HepG2 (cell line): ENCODE data around the gene CRTAC1. TPM values are rescaled to one million over a fixed set of nuclear protein-coding genes. Genes with fewer than 3 reads are reported as not detected.

Experiments used
- ATAC-seq: fragments of 200-7000 bp; cut with Tn5 transposase; 3 replicates; pipeline ENCODE4 v1.9.1; 2020; ENCODE audit warnings: mild to moderate bottlenecking, moderate library complexity
- BruUV-seq: library from RNA; stranded (reverse); fragments of 400-500 nt; replicated peaks from 2 replicates; lab custom pipeline; 2021; lab: Mats Ljungman, UMichigan
- CTCF ChIA-PET: fragments of 300-600 bp; formaldehyde crosslinking; extraction: SDS; loops from one replicate; lab custom pipeline; 2021; ENCODE audit warnings: low total read pairs, inconsistent platforms, low intra/inter-chr PET ratio; lab: Yijun Ruan, JAX
- POLR2A ChIA-PET: fragments of 350-600 bp; sonication (Branson Sonifier 250); formaldehyde crosslinking; loops from one replicate; lab custom pipeline; 2020; ENCODE audit warnings: antibody characterized with exemption, inconsistent platforms; lab: Yijun Ruan, JAX
- DNase-seq: peaks from one replicate; pipeline ENCODE4 v3.0.0-alpha.2; 2015; ENCODE audit warnings: low spot score
- FAIRE-seq: peaks from 3 replicates; lab custom pipeline; 2011; peaks lifted over from hg19 to GRCh38; lab: Jason Lieb, UNC
- H2AFZ ChIP-seq: one replicate; pipeline ENCODE4 v1.6.1; 2011; ENCODE audit warnings: low read length, inconsistent platforms
- H3K27ac ChIP-seq: fragments of 300-600 bp; 3 replicates; pipeline ENCODE4 v1.8.0; 2011; ENCODE audit warnings: mixed run types, mild to moderate bottlenecking, mixed read lengths, low read length, inconsistent platforms; ENCODE audit not compliant: insufficient read depth; ENCODE audit errors: extremely low read length
- H3K27me3 ChIP-seq, 2 experiments: fragments of 200-600 bp in 1 of 2; 2 replicates in 1 of 2; 3 replicates in 1 of 2; pipeline versions ENCODE4 v1.6.0 to v1.8.0; 2011; ENCODE audit warnings: low read length in 2 of 2, mild to moderate bottlenecking in 2 of 2, moderate library complexity in 2 of 2, inconsistent platforms in 1 of 2; ENCODE audit not compliant: insufficient read depth in 2 of 2, control insufficient read depth in 1 of 2
- H3K36me3 ChIP-seq, 2 experiments: fragments of 200-600 bp in 1 of 2; replicated peaks in 1 of 2; 2 replicates in 1 of 2; 3 replicates in 1 of 2; pipeline versions ENCODE4 v1.5.1 to v1.8.0; 2011; ENCODE audit warnings: low read length in 2 of 2, inconsistent platforms in 1 of 2; ENCODE audit not compliant: insufficient read depth in 2 of 2, control insufficient read depth in 1 of 2
- H3K4me1 ChIP-seq: 2 replicates; pipeline ENCODE4 v1.5.1; 2012; ENCODE audit warnings: low read length, inconsistent platforms; ENCODE audit not compliant: insufficient read depth
- H3K4me2 ChIP-seq: 2 replicates; pipeline ENCODE4 v1.6.0; 2011; ENCODE audit warnings: low read depth, low read length, inconsistent platforms
- H3K4me3 ChIP-seq, 3 experiments: fragments of 200-600 bp in 1 of 3; sonication (generic), shearing (Covaris generic) in 1 of 3; replicated peaks in 1 of 3; 2 replicates each; pipeline ENCODE4 v1.5.1; 2011 to 2016; ENCODE audit warnings: low read length in 3 of 3, inconsistent platforms in 2 of 3, low read depth in 2 of 3, mild to moderate bottlenecking in 2 of 3, control low read depth in 1 of 3, mixed read lengths in 1 of 3; ENCODE audit not compliant: insufficient read depth in 1 of 3
- H3K79me2 ChIP-seq: one replicate; pipeline ENCODE4 v1.6.1; 2011; ENCODE audit warnings: low read length, inconsistent platforms; ENCODE audit not compliant: insufficient read depth
- H3K9ac ChIP-seq: 2 replicates; pipeline ENCODE4 v1.6.0; 2011; ENCODE audit warnings: mild to moderate bottlenecking, low read depth, low read length, inconsistent platforms; ENCODE audit not compliant: insufficient read depth
- H3K9me3 ChIP-seq: 2 replicates; pipeline ENCODE4 v1.5.1; 2012; ENCODE audit warnings: mild to moderate bottlenecking, low read length
- H4K20me1 ChIP-seq: 2 replicates; pipeline ENCODE4 v1.6.0; 2011; ENCODE audit warnings: inconsistent platforms, mild to moderate bottlenecking, low read length, moderate library complexity; ENCODE audit not compliant: insufficient read depth
- ISL2 ChIP-seq: sonication (generic); formaldehyde crosslinking; IDR thresholded peaks from 2 replicates; pipeline ENCODE4 v1.5.0; 2020; ENCODE audit warnings: missing genetic modification reagents
- KLF16 ChIP-seq, 2 experiments: sonication (generic) in 1 of 2; formaldehyde crosslinking in 1 of 2; IDR thresholded peaks; 2 replicates each; pipeline versions ENCODE4 v1.6.1 to v1.8.0; 2016 to 2023; ENCODE audit warnings: missing genetic modification reagents in 2 of 2, missing compliant biosample characterization in 1 of 2
- SSRP1 ChIP-seq: IDR thresholded peaks from 2 replicates; pipeline ENCODE4 v1.6.1; 2016; ENCODE audit warnings: control low read depth
- ZNF557 ChIP-seq: sonication (generic); formaldehyde crosslinking; IDR thresholded peaks from 2 replicates; pipeline ENCODE4 v1.4.0; 2020; ENCODE audit warnings: missing genetic modification reagents
- WGBS: methylation state at CpG from one replicate; pipeline ENCODE4 v1.1.6; 2017; ENCODE audit warnings: low lambda C conversion rate; 5-methylcytosine and 5-hydroxymethylcytosine counted together
- in situ Hi-C: cut with HindIII; loops from 2 replicates; pipeline ENCODE4 v1.10.0; 2017; ENCODE audit warnings: low pct_unique_long_range_greater_than_20kb; ENCODE audit not compliant: extremely low pct_ligation_motif_present
- intact Hi-C: fragments of 100-400 bp; cut with micrococcal nuclease; formaldehyde crosslinking; loops from one replicate; pipeline ENCODE4 v1.10.0; 2022; ENCODE audit not compliant: unreplicated experiment
- polyA plus RNA-seq, 8 experiments: library from polyadenylated mRNA; depleted of rRNA in 3 of 8; stranded (reverse) in 7 of 8; unstranded in 1 of 8; fragments of >200 nt; fragmentation: Illumina TruSeq in 4 of 8; extraction: Trizol in 4 of 8; gene quantifications; 2 replicates each; pipeline versions ENCODE4 v1.2.1 to v1.2.3, GENCODE V29; 2011 to 2016; ENCODE audit warnings: low read depth in 4 of 8, missing spikeins in 1 of 8, mixed read lengths in 1 of 8; ENCODE audit not compliant: insufficient read depth in 1 of 8
- total RNA-seq, 5 experiments: library from RNA; depleted of rRNA; stranded (reverse); fragments of >200 nt; fragmentation: Illumina TruSeq; extraction: Trizol; gene quantifications; 2 replicates each; pipeline ENCODE4 v1.2.3, GENCODE V29; 2016; ENCODE audit warnings: low read depth in 1 of 5
- TF ChIP-seq, protein P1 (sequence below): sonication (generic); formaldehyde crosslinking; IDR thresholded peaks from 2 replicates; pipeline ENCODE4 v1.4.0; 2020; ENCODE audit warnings: mild to moderate bottlenecking, missing genetic modification reagents, borderline replicate concordance
- TF ChIP-seq, protein P2 (sequence below): sonication (generic); formaldehyde crosslinking; IDR thresholded peaks from 2 replicates; pipeline ENCODE4 v1.4.0; 2020; ENCODE audit warnings: missing genetic modification reagents
- TF ChIP-seq, protein P3 (sequence below): sonication (generic); formaldehyde crosslinking; IDR thresholded peaks from 2 replicates; pipeline ENCODE4 v1.4.0; 2020; ENCODE audit warnings: missing genetic modification reagents
- TF ChIP-seq, protein P4 (sequence below): sonication (generic); formaldehyde crosslinking; IDR thresholded peaks from 2 replicates; pipeline ENCODE4 v1.4.0; 2020; ENCODE audit warnings: mild to moderate bottlenecking, missing genetic modification reagents
- TF ChIP-seq, protein P5 (sequence below): sonication (generic); formaldehyde crosslinking; IDR thresholded peaks from 2 replicates; pipeline ENCODE4 v1.4.0; 2020; ENCODE audit warnings: mild to moderate bottlenecking, missing genetic modification reagents
- TF ChIP-seq, protein P6 (sequence below): sonication (generic); formaldehyde crosslinking; IDR thresholded peaks from 2 replicates; pipeline ENCODE4 v1.5.0; 2020; ENCODE audit warnings: mild to moderate bottlenecking, missing genetic modification reagents, borderline replicate concordance

CRTAC1 gene
- total and polyA plus RNA-seq, 2 of the 13 experiments (the other 11 are each of a cell fraction or from before 2014, with no cell fraction given) = not detected

DNA sequence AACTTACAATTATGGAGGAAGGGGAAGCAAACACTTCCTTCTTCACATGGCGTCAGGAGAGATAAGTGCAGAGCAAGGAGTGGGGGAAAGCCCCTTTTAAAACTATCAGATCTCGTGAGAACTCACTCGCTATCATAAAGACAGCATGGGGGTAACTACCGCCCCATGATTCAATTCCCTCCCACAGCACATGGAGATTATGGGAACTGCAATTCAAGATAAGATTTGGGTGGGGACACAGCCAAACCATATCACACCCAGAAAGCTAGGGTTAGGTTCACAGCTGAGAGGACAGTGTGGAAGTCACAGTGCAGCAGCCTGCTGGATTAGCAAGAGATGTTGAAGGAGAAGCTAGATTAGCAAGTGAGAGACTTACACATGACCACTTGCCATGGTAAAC is 81.6 kb downstream of the CRTAC1 start:
- H3K9me3 ChIP-seq = peaks cover 6% of the 10 kb centered on the region; the same call in 1 of the 2 replicates
- no peaks in the 10 kb centered on the region for H3K36me3 ChIP-seq
- ATAC-seq (no peak), DNase-seq (no peak), FAIRE-seq (no peak)
- intact Hi-C loops = no loop called here
- H3K4me3 ChIP-seq = no peak overlapping the region
- no peaks in the 10 kb centered on the region; a peak in 1 of 5 replicates for H3K27me3 ChIP-seq
- 14% methylated on average over 4 of the region's 4 CpGs for WGBS
- no peak overlapping the region for H3K4me2 ChIP-seq
- POLR2A ChIA-PET = no interaction called here
- no peaks in the 10 kb centered on the region for H3K4me1 ChIP-seq
- H3K79me2 ChIP-seq = no peaks in the 10 kb centered on the region
- H4K20me1 ChIP-seq = no peaks in the 10 kb centered on the region
- H3K27ac ChIP-seq = no peak overlapping the region
- no TSS peak for BruUV-seq
- H3K9ac ChIP-seq = no peak overlapping the region
- no peak overlapping the region for H2AFZ ChIP-seq
- in situ Hi-C loops = no loop called here
- CTCF ChIA-PET = no interaction called here
- TF ChIP-seq ZNF557 (CRISPR knock-in tag) (no peak), SSRP1 (no peak), ISL2 (no peak), KLF16 (CRISPR knock-in tag; IDR thresholded peaks at IDR 0.05) (no peak)
- TF ChIP-seq, protein P1, sequence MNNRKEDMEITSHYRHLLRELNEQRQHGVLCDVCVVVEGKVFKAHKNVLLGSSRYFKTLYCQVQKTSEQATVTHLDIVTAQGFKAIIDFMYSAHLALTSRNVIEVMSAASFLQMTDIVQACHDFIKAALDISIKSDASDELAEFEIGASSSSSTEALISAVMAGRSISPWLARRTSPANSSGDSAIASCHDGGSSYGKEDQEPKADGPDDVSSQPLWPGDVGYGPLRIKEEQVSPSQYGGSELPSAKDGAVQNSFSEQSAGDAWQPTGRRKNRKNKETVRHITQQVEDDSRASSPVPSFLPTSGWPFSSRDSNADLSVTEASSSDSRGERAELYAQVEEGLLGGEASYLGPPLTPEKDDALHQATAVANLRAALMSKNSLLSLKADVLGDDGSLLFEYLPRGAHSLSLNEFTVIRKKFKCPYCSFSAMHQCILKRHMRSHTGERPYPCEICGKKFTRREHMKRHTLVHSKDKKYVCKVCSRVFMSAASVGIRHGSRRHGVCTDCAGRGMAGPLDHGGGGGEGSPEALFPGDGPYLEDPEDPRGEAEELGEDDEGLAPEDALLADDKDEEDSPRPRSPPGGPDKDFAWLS (CRISPR knock-in tag) = no peak
- TF ChIP-seq, protein P2, sequence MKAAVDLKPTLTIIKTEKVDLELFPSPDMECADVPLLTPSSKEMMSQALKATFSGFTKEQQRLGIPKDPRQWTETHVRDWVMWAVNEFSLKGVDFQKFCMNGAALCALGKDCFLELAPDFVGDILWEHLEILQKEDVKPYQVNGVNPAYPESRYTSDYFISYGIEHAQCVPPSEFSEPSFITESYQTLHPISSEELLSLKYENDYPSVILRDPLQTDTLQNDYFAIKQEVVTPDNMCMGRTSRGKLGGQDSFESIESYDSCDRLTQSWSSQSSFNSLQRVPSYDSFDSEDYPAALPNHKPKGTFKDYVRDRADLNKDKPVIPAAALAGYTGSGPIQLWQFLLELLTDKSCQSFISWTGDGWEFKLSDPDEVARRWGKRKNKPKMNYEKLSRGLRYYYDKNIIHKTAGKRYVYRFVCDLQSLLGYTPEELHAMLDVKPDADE (CRISPR knock-in tag) = no peak
- TF ChIP-seq, protein P3, sequence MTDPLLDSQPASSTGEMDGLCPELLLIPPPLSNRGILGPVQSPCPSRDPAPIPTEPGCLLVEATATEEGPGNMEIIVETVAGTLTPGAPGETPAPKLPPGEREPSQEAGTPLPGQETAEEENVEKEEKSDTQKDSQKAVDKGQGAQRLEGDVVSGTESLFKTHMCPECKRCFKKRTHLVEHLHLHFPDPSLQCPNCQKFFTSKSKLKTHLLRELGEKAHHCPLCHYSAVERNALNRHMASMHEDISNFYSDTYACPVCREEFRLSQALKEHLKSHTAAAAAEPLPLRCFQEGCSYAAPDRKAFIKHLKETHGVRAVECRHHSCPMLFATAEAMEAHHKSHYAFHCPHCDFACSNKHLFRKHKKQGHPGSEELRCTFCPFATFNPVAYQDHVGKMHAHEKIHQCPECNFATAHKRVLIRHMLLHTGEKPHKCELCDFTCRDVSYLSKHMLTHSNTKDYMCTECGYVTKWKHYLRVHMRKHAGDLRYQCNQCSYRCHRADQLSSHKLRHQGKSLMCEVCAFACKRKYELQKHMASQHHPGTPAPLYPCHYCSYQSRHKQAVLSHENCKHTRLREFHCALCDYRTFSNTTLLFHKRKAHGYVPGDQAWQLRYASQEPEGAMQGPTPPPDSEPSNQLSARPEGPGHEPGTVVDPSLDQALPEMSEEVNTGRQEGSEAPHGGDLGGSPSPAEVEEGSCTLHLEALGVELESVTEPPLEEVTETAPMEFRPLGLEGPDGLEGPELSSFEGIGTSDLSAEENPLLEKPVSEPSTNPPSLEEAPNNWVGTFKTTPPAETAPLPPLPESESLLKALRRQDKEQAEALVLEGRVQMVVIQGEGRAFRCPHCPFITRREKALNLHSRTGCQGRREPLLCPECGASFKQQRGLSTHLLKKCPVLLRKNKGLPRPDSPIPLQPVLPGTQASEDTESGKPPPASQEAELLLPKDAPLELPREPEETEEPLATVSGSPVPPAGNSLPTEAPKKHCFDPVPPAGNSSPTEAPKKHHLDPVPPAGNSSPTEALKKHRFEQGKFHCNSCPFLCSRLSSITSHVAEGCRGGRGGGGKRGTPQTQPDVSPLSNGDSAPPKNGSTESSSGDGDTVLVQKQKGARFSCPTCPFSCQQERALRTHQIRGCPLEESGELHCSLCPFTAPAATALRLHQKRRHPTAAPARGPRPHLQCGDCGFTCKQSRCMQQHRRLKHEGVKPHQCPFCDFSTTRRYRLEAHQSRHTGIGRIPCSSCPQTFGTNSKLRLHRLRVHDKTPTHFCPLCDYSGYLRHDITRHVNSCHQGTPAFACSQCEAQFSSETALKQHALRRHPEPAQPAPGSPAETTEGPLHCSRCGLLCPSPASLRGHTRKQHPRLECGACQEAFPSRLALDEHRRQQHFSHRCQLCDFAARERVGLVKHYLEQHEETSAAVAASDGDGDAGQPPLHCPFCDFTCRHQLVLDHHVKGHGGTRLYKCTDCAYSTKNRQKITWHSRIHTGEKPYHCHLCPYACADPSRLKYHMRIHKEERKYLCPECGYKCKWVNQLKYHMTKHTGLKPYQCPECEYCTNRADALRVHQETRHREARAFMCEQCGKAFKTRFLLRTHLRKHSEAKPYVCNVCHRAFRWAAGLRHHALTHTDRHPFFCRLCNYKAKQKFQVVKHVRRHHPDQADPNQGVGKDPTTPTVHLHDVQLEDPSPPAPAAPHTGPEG = no peak
- TF ChIP-seq, protein P4, sequence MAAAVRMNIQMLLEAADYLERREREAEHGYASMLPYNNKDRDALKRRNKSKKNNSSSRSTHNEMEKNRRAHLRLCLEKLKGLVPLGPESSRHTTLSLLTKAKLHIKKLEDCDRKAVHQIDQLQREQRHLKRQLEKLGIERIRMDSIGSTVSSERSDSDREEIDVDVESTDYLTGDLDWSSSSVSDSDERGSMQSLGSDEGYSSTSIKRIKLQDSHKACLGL (CRISPR knock-in tag) = no peak
- TF ChIP-seq, protein P5, sequence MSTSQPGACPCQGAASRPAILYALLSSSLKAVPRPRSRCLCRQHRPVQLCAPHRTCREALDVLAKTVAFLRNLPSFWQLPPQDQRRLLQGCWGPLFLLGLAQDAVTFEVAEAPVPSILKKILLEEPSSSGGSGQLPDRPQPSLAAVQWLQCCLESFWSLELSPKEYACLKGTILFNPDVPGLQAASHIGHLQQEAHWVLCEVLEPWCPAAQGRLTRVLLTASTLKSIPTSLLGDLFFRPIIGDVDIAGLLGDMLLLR (CRISPR knock-in tag) = no peak
- TF ChIP-seq, protein P6, sequence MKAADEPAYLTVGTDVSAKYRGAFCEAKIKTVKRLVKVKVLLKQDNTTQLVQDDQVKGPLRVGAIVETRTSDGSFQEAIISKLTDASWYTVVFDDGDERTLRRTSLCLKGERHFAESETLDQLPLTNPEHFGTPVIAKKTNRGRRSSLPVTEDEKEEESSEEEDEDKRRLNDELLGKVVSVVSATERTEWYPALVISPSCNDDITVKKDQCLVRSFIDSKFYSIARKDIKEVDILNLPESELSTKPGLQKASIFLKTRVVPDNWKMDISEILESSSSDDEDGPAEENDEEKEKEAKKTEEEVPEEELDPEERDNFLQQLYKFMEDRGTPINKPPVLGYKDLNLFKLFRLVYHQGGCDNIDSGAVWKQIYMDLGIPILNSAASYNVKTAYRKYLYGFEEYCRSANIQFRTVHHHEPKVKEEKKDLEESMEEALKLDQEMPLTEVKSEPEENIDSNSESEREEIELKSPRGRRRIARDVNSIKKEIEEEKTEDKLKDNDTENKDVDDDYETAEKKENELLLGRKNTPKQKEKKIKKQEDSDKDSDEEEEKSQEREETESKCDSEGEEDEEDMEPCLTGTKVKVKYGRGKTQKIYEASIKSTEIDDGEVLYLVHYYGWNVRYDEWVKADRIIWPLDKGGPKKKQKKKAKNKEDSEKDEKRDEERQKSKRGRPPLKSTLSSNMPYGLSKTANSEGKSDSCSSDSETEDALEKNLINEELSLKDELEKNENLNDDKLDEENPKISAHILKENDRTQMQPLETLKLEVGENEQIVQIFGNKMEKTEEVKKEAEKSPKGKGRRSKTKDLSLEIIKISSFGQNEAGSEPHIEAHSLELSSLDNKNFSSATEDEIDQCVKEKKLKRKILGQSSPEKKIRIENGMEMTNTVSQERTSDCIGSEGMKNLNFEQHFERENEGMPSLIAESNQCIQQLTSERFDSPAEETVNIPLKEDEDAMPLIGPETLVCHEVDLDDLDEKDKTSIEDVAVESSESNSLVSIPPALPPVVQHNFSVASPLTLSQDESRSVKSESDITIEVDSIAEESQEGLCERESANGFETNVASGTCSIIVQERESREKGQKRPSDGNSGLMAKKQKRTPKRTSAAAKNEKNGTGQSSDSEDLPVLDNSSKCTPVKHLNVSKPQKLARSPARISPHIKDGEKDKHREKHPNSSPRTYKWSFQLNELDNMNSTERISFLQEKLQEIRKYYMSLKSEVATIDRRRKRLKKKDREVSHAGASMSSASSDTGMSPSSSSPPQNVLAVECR (CRISPR knock-in tag) = no peak
